ENCODE results near the gene PSG6. TPM values are rescaled to one million over a fixed set of nuclear protein-coding genes. Genes with fewer than 3 reads are reported as not detected.
"Not testable (repeated sequence)": the region's sequence is repeated elsewhere in the genome, so short reads cannot be mapped to it uniquely, and the experiment has no call there.

PSG6 gene
- total RNA-seq, 1 donor, result not detected

DNA sequence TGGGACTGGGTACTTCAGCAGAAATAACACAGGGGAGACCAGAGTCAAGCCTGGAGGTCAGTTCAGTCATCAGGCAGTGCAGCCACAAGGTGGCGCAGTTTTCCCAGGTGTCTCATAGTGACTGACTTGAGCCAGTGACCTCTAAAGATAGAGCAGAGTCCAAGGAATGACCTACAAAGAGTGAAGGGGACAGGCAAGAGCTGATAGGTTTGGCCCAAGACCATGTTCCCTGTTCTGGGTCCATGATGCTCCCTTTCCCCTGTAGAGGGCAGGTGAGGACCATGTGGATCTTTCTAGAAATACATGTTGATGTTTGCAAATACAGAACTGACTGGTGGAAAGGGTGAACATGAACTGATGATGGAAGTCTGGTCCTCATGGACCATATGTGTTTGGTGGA, 12.5 kb upstream of the PSG6 start:
- not testable (repeated sequence) for H3K4me3 ChIP-seq (ENCODE audit: low read depth, low read length)
- peak; percentile 58 for TF ChIP-seq CTCF (IDR thresholded peaks at IDR 0.05; ENCODE audit: insufficient read depth, low read length)
- DNase-seq (ENCODE audit: low read depth), result peak; percentile 64

- no peak for DNase-seq (ENCODE audit: low read depth)
- H3K4me3 ChIP-seq (ENCODE audit: low read depth, low read length), result no peak overlapping the region
- TF ChIP-seq CTCF (IDR thresholded peaks at IDR 0.05; ENCODE audit: insufficient read depth, low read length), result no peak
These were observed 11.2 kb upstream of the PSG6 start for GRCh38 chr19:42928896-42929295.

- TF ChIP-seq CTCF (IDR thresholded peaks at IDR 0.05; ENCODE audit: insufficient read depth, low read length), result no peak
- DNase-seq (ENCODE audit: low read depth), result no peak
- H3K4me3 ChIP-seq (ENCODE audit: low read depth, low read length), result no peak overlapping the region
These were observed 9.1 kb upstream of the PSG6 start for GRCh38 chr19:42926781-42927180.

- DNase-seq (ENCODE audit: low read depth), result peak; percentile 81
- H3K4me3 ChIP-seq (ENCODE audit: low read depth, low read length), result not testable (repeated sequence)
- TF ChIP-seq CTCF (IDR thresholded peaks at IDR 0.05; ENCODE audit: insufficient read depth, low read length), result peak; percentile 87
These were observed 5.4 kb upstream of the PSG6 start for GRCh38 chr19:42923106-42923505.

- not testable (repeated sequence) for H3K4me3 ChIP-seq (ENCODE audit: low read depth, low read length); DNase-seq (ENCODE audit: low read depth)
These were observed 3.3 kb upstream of the PSG6 start for GRCh38 chr19:42920971-42921370.

DNA sequence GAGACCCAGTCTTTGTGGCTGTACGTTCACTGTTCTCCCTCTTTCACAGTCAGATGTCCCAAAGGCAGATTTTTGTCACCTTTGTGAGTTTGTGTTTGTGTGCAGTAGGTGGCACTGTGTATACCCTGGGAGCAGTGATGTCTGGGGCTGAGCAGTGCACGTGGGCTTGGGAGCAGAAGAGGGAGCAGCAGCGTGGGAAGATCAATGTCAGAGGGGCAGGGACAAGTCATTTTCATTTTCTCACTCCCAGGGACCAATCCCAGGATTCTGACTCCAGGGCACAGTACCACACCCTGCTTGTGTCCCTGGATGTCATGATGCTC, 2.0 kb upstream of the PSG6 start:
- DNase-seq (ENCODE audit: low read depth), result no peak
- no peak for TF ChIP-seq CTCF (IDR thresholded peaks at IDR 0.05; ENCODE audit: insufficient read depth, low read length)
- no peak overlapping the region for H3K4me3 ChIP-seq (ENCODE audit: low read depth, low read length)

GRCh38 chr19:42919070-42919756, 1.5 kb upstream of the PSG6 start:
- not testable (repeated sequence) for DNase-seq (ENCODE audit: low read depth); H3K4me3 ChIP-seq (ENCODE audit: low read depth, low read length)
- TF ChIP-seq CTCF (IDR thresholded peaks at IDR 0.05; ENCODE audit: insufficient read depth, low read length), result peak; percentile 46

DNA sequence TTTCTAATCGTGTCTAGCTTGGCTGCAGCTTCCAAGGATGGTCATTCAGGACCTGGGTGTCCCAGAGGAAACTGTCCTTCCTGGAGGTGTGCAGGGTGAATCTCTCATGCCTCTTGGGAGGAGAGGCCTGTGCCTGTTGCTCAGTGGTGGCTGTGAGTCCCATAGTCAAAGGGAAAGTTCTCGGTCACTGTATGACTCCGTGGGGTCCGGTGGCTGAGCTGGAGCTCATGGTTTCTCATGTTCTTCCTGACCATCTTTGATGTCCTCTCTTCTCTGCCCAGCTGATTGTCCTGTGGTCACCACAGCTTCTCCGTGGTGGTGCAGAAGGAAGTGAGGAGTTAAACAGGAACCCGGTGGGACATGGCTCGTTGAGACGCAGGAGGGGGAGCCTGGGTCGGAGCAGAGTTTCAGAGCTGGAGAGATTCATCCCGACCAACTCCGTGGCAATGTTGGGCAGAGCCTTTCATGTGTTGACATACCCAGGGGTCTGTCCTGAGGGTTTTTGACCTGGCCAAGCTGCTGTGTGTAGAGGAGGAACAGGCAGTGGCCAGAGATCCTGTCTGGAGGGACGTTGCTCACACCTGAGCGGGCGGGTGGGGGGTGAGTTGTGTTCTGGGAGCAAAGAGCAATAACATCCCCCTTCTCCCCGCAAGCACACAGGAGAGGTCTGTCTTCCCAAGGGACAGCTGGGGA, 829 bp upstream of the PSG6 start:
- H3K4me3 ChIP-seq (ENCODE audit: low read depth, low read length); DNase-seq (ENCODE audit: low read depth): not testable (repeated sequence)

GRCh38 chr19:42916931-42917330, 763 bp downstream of the PSG6 start:
- not testable (repeated sequence) for DNase-seq (ENCODE audit: low read depth); H3K4me3 ChIP-seq (ENCODE audit: low read depth, low read length)

DNA sequence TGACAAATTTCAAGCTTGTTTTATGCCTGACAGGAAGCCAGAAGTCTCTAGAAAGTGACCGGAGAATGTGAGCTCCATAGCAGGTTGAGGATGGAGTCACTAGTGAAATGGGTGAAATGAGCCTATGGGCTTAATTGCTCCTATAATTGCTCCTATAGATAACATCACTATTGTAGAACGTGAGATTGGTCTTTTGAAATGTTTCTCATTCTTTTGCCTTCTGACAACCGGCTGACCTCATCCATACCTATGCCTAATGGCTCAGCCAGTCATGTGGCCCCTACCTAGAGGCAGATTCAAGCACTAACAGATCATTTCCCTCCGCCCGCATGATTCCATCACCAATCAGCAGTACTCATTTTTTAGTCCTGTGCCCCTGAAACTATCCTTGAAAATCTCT, 4.2 kb downstream of the PSG6 start:
- not testable (repeated sequence) for DNase-seq (ENCODE audit: low read depth); H3K4me3 ChIP-seq (ENCODE audit: low read depth, low read length)

GRCh38 chr19:42912941-42913340, 4.8 kb downstream of the PSG6 start:
- DNase-seq (ENCODE audit: low read depth); H3K4me3 ChIP-seq (ENCODE audit: low read depth, low read length): not testable (repeated sequence)
